GM21528 (cell line): ENCODE data around the gene DLX4.

ENCODE experiments used
- ATAC-seq: cut with Tn5 transposase; IDR thresholded peaks from one replicate; pipeline ENCODE4 v1.9.1; 2021; ENCODE audit warnings: mild to moderate bottlenecking, moderate library complexity; ENCODE audit not compliant: unreplicated experiment, low FRiP score

DLX4 gene

DNA sequence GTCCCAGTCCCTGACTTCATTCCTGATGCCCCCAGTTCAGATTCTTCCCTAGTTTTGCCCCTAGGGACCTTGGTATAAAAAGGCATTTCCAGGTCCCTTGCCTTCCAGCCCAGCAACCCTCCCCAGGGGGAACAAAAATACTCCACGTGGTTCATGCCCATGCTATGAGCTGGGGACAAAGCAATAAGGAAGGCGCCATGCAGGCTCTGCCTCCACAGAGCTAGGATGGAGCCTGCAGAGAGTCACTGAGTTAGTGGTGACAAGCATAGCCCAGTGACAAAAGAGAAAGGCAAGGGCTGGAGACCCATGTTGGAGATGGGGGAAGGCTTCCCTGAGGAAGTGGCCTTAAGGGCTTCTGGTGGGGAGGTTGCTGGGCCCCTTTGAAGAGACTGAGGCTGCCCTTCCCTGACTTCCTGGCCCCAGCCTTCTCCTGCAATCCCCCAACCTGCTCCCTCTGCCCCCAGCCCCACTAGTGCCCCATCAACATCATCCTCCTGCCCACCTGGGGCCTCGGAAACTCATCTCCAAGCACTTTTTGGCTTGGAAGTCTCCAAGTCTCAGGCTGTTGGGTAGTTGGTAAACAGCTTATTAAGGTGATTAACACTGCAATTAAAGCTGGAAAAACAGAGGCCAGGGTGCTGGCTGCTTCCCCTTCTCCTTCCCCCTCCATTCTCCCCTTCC, 16.5 kb downstream of the DLX4 start:
- ATAC-seq, result no peak

DNA sequence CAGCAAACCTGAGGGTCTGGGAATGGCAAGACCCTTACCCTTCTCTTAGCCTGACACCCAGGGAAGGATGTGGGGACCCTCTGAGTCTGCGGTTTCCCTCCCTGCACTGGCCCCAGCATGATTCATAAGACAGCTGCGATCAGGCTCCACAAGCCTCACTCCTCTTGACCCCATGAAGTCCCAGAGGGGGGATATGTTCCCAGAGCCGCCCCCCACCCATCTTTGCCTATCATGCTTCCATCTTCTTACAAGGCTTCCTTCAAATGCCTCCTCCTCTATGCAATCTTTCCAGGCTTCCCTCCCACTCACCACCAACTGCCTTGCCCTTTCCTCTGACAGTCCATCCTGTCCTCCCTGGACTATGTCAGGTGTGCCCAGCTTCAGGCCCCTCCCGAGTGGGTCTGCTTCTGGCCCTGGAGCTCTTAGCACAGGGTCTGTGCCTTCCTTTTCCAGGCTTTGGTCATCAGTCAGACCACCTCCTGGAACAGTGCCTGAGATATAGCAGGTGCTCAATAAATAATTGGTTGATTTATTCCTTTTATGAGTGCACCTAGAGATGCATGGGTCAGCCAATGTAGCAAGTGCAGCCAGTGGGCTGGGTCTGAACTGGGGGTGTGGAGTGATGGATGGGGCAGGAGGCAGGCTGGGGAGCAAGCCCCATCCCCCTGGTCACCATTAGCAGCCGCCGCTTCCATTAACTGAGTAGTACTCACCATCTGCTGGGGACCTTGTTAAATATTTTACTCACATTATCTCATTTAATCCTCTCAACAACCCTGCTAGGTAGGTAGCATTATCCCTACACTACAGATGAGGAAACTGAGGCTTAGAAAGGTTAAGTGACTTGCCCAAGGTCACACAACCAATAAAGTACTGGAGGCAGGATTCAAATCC, 17.7 kb downstream of the DLX4 start:
- ATAC-seq, result no peak

DNA sequence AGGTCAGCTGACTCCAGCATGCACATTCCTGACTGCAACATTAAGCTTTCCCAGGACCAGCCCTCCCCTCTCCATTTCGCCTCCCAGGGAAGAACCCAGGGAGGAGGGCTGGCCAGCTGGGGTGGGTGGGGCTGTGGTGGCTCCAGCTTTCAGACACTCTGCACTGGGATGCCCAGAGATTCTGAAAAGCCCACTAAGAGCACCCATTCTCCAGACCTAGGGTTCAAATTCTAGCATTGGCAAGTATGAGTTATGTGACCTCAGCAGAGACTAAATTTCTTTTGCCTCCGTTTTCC, 18.2 kb downstream of the DLX4 start:
- no peak for ATAC-seq

DNA sequence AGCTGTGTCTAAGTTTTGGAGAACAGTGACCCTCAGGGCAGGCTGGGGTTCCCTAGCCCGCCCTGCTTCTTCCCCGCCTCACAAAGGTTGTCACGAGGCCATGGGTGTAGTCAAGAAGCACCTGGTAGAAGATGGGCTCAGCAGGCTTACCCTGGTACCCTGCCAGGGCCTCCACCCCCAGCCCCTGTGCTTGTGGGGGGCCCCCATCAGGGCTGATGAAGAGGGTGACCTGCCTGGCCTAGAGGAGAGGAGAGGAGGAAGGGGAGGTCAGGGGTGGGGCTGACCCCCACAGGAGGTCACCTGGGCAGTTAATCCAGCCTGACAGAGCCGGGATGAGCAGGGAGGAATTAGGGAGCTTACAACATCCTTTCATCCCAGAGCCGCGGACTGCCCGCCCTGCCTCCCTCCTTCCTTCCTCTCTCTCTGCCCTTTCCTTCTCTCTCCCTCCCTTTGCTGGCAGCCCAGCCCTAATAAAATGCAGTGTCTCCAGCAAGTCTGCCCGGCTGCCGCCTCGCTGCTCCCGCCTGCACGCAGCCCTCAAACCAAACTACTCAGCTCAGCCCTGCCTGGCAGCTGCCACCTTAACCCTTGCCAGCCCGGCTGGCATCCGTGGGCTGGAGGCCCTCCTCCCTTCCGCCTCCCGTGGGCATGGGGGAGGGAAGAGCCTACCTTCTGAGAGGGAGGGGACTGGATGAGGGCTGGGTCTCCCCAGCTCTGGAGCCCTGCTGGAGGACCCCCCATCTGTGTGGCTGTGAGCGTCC, 18.9 kb downstream of the DLX4 start:
- no peak for ATAC-seq

DNA sequence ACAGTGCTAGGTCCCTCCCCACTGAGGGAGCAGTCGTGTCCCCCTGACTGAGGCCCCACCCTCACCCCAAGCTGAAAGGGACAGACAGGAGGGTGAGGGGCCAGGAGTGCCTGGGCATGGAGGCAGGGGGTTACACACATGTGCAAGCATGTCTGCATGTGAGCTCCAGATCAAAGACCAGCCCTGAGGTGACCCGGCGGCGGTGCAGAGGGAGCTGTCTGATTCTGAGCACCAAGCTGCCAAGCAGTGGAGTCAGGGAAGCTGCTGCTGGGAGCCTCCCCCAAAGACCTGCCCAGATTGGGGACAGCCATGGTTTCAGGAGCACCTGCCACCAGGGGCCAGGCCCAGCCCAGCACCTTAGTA, 20.5 kb downstream of the DLX4 start:
- ATAC-seq, result no peak

DNA sequence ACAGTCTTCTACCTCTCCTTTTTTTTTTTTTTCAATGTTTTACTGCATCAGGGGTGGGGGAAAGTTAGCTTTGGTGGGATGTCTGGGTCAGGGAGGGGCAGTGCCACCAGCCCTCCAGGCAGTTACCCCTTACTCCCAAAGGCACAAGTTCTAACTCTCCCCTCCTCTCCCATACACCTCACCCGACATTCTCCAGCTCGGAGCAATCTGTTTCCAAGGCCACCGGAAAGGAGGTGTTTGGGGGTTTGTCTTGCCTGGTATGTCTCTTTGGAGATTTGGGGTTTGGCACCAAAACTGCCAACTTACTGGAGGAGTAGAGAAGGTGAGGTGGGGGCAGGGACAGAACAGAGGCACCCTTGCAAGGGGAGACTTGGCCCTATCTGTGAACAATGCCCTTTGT, 21.3 kb downstream of the DLX4 start:
- no peak for ATAC-seq

DNA sequence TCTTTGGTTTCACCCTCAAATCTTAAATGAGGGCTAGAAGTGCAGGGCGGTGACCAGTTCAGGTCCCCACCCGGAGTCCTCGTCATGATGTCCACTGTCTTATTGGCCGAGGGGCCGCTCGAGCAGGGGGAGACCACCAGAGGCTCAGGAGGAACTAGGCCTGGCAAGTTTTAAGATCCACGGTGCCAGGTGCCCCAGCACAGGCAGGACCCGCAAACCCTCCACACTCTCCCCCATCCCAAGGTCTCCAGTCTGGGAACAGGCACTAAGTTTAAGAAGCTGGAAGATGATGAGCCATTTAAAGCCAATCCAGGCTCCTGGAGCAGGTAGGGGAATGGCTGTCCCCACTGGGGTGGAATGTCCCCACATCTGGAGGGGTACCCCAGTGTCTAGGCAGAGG, 21.9 kb downstream of the DLX4 start:
- ATAC-seq, result no peak

DNA sequence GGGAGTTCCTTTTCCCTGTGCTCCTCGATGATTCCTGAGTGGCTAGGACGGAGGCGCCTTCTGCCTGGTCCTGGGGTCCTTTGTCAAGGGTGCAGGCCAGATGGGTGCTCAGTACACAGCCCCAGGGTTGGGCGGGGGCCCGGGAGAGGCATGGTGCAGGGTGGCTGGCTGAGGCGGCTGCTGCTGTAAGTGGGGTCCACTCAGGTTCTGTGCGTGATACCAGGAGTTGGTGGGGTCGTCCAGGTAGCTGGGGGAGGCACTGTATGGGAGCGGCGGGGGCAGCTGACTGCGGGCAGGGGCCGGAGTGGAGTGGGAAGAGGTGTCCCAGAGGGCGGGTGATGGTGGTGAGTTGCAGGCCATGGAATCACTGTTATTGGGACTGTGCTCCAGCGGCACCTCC, 22.4 kb downstream of the DLX4 start:
- no peak for ATAC-seq

DNA sequence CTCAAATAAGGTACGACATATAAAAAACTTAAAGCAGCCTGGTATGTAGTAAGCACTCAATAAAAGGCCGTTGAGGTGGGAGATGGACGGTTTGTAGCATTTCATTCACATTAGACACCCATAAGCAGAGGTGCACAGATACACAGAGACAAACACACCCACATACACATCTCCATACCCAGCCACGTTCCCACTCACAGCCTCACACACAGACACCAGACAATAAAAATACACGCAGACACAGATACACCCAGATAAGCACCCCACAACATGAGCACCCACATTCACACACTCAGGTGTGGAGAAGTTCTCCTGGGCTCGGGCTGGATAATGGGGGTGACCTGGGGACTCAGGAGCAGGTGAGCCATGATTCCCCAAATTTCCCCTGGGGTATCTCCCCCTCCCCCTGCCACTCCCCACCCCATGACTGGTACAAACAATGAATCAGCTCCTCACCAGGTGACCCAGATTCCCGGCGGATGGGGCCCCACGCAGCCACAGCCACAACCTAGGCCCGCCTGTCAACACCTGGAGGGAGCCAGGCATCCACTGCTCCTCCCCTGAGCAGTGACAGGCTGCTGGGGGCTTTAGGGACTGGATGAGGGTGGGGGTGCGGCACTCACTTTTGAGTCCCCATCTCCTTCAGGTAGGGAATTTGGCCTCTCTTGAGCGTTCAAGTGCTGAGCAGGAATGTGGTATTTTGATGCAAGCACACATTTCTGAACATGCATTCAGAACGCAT, 23.4 kb downstream of the DLX4 start:
- no peak for ATAC-seq

DNA sequence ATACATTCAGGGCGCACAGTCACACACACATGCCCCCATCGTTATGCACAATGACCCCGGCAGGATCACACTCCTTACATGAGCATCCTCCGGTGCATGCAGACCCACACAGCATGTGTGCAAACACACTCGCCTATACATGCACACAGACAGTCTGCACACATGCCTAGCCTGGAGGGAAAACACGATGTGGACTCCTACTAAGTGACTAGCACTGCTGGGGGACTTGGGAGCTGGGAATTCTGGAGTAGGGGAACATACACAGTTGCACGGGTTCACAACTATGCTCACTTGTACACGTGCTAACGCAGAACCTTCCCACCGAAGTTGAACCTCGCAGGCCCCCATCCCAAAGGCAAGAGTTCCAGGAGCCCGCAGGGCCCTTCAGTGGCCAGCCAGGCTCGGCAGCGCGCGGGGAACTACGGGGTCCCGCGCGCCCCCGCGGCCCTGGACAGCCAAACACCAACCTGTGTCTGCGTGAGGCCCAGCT, 24.0 kb downstream of the DLX4 start:
- no peak for ATAC-seq

DNA sequence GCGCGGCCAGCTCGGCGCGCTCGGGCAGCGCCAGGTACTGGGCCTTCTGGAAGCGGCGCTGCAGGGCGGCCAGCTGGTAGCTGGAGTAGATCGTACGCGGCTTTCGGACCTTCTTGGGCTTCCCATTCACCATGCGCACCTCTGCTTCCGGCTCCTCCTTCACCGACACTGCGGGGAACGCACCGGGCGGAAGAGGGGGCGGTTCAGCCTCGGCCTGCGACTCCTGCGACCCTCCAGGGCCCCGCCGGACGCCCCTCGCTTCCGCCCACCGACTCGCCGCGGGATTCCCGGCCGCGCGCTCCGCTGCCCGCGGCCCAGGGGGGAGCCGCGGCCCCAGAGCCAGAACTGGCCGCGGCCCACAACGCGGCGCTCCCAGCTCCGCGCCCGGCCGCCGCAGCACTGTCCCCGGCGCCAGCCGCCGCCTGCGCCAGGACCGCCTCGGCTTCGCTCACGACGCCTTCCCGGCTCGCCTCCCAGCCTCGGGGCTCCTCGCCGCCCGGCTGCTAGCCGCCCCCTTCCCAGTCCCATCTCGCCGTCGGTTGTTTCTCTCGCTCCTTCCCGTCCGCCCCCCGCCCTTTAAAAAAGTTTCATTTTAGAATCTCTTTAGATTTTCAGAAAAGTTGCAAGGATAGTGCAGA, 24.6 kb downstream of the DLX4 start:
- ATAC-seq, result no peak

DNA sequence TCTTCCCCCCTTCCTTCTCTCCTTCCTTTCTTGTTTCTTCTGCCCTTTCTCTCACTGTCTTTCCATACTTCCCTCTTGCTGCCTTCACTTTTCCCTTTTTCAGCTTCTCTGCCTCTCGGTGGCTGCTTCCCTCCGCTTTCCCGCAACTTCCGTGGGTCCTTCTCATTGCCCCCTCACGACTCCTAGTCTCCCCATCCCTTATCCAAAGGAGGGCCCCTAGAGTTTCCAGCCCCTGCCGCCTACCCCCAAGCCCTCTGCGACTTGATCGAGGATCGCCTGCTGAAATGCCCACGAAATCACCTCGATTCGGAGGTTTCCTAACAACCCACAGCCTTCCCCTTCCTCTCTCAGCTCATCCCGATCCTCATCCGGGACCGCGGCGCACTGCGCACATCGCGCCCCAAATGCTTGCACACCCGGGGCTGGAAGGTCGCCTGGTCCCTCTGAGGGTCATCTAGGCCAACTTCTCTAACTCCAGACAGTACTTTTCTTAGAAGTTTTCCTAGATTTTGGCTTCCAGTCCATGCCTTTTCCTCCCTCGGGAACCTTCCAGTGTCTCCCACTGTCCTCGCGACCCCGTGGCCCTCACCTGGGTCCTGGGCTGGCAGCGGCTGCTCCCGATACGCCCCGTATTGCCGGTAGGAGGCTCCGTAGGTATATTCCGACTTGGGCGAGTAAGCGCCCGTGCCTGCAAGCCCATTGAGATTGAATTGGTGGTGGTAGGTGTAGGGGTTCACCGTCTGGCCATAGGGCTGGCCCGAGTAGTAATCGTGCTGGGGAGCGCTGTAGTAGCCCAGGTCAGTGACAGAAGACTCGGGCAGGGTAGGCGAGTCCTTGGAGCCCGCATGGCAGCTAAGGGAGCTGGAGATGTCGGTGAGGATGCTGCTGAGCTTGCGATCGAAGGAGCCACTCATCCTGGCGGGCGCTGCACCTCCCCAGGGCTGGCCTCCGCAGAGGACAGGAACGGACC, 25.4 kb downstream of the DLX4 start:
- ATAC-seq, result no peak

DNA sequence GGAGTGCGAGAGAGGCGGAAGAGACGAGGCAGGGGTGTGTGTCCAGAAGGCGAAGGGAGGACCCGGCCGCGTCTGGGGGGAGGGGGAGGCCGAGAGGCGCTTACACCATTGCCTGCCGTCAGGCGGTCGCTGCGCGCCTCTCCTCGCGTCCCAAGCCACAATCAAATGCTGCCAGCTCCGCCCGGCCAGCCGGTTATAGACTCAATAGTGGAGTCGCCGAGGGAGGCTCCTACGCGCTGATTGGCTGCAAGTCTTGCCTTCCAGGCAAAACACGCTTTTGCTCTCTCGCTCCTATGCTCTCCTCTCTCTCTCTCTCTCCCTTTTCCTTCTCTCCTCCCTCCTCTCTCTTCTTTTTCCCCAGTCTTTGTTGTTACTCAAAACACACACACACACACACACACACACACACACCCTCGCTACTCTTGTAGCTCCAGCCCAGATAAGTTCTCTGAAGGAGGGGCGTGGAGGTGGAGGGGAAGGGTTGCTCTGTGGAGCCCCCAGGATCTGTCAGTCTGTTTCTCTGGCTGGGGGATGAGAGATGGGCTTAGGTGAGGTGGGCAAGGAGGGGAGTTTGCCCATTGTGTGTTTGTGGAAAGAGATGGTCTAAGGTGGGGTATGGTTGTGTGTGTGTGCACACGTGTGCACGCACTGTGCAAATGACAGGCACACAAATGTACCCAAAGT, 26.2 kb downstream of the DLX4 start, which contains the start of gene DLX3:
Gene DLX3 (minus strand): TSS at position 170 of the 684 bp plus-strand sequence. CDS start 226 bp downstream, outside the sequence.
- no peak for ATAC-seq

DNA sequence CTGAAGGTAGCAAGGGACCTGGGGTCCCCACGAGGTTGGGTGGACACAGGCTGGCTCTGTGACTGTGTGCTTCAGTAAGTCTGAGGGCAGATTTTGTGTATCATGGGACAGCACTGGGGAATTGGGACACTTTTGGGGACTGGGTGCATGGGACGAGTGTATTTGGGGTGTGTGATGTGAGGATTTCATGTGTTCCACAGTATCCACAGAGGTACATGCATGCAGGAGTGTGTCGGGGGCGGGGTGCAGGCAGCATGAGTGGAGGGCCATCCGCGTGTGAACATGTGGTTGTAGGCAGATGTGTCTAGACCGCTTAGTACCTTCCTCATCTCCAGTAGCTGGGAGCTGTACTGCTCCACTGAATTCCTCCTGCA, 27.1 kb downstream of the DLX4 start:
- no peak for ATAC-seq

DNA sequence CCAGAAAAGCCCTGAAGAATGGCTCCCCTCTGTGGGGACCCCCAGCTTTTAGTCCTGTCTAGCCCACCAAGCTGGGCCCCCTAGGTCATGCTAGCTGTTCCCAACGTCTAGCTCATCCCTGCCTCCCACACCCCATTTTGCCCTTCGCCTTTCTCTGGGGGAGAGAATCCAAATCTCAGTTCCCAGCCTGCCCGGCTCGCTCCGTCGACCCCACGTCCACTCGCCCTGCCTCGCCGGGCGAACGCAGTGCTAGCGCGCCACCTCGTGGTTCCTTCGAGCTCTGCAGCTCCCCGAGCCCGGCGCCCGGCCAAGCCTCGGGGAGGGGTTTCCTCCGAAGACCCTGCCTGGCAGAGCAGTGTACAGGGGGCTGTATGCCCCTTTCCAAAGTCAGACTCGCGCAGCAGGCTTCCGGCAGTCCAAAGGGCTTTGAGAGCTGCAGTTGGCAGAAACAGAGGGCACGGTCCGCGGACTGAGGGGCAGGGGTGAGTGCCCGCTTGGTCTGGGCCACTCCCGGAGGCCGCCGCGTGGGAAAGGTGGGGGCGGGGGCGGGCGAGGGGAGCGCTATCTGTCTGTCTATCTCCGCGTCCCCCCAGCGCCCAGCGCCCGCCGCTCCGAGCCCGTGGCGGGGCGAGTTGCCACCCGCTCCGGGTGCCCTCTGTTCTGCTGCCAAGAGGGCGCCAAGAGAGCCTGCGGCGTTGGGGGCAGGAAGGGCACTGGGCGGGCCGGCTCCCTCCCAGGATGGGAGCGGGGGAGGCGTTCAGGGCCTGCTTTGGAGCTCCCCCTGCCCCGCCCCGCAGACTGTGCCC, 27.7 kb downstream of the DLX4 start:
- no peak for ATAC-seq

DNA sequence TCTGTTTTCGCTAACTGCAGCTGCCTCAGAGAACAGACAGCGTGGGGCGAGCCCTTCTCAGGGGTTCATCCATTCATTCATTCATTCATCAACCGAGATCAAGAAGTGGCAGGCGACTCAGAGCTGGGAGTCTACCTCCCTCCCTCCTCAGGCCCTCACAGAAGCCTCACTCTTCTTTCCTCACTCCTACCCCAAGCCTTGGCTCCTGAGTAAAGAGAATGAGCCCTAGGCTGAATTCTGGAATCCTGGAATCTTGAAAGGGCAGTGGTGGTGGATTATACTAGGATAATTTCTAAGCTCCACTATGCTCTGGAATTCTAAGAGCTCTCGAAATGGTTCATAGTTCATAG, 28.3 kb downstream of the DLX4 start:
- no peak for ATAC-seq

DNA sequence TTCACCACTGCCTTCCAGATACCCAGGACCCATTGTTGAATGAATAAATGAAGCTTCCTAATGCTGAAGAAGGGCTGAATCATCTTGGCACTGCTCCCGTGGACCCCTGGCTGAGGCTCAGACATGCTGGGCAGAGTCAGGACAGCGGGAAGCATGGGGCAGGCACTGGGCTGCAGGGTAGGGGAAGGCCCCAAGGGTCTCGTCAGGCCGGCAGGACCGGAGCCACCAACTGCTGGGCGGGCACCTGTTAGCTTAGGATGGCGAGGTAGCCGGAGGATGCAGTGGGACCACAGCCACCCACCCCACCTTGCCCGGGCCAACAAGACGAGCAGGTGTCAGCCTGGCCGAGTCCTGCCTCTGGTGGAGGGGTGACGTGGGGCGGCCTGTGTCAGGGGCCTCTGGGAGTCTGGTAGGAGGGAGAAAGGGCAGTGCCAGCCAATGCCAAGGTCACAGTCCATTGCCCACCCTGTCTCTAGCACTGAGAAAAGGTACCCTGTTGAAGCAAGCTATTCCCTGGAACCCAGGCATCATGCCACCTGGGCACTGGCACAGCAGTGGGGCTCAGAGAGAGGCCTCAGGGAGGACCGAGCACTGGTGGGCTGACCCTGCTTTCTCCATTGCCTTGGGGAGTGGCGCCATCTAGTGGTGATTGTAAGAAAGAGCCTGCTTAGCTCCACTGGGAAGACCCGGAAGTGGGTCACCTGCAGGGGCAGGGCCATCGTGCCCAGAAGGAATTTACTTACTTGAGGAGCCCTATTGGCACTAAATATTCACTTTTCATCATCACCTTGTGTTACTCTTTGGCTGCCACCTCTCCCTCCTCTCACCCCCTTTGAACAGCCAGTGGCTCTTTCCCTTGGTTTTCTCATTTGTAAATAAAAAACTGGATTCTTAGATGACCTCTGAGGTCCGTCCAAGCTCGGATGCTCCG, 29.0 kb downstream of the DLX4 start:
- ATAC-seq, result no peak
